SHP77 (cell line): ENCODE results near the gene ITGA1.
"Not testable (repeated sequence)": the region's sequence is repeated elsewhere in the genome, so short reads cannot be mapped to it uniquely, and the experiment has no call there.

Experiments used
- DNase-seq, 2 experiments: peaks; one replicate each; lab custom pipeline; 2025; lab: John Stamatoyannopoulos, UW

Gene ITGA1

GRCh38 chr5:52956915-52957747 is 169.4 kb downstream of the ITGA1 start:
- DNase-seq: no peak

GRCh38 chr5:52961274-52961681 is 173.6 kb downstream of the ITGA1 start:
- no peak for DNase-seq

- no peak for DNase-seq
These were observed 175.9 kb downstream of the ITGA1 start for GRCh38 chr5:52963636-52964035.

GRCh38 chr5:52964138-52964537 is 176.4 kb downstream of the ITGA1 start:
- DNase-seq: no peak

DNA sequence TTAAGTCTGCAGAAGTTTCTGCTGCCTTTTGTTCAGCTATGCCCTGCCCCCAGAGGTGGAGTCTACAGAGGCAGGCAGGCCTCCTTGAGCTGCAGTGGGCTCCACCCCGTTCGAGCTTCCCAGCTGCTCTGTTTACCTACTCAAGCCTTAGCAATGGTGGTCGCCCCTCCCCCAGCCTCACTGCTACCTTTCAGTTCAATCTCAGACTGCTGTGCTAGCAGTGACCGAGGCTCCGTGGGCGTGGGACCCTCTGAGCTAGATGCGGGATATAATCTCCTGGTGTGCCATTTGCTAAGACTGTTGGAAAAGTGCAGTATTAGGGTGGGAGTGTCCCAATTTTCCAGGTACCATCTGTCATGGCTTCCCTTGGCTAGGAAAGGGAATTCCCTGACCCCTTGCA is 188.4 kb downstream of the ITGA1 start:
- DNase-seq: not testable (repeated sequence)

DNA sequence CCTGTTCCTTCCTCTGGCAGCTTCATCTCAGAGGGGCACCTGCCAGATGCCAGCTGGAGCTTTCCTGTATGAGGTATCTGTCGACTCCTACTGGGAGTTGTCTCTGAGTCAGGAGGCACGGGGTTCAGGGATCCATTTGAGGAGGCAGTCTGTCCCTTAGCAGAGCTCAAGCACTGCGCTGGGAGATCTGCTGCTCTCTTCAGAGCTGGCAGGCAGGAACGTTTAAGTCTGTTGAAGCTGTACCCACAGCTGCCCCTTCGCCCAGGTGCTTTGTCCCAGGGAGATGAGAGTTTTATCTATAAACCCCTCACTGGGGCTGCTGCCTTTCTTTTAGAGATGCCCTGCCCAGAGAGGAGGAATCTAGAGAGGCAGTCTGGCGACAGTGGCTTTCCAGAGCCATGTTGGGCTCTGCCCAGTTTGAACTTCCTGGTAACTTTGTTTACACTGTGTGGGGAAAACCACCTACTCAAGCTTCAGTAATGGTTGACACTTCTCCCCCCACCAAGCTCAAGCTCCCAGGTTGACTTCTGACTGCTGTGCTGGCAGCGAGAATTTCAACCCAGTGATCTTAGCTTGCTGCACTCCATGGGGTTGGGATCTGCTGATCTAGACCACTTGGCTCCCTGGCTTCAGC is 189.7 kb downstream of the ITGA1 start:
- no peak for DNase-seq

GRCh38 chr5:52981507-52981906 is 193.8 kb downstream of the ITGA1 start:
- no peak for DNase-seq

GRCh38 chr5:52983731-52984636 is 196.3 kb downstream of the ITGA1 start:
- no peak for DNase-seq

DNA sequence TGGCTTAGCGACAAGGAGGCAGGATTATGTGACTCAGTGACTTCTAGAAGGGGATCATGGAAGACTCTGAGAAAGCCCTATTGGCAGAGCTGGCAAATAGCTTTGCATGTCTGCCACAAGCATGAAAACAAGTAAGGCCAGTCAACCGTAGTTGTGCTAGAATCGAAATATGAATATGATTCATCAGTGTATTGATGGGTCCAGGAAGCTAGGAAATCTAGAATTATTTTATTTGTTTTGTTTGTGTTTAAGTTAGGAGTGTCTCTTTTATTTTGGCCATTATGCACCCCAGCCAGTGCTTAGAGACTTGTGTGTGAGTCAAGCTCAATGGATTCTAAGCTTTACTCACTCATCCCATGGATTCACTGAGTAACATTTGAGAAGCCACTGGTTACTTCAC is 197.6 kb downstream of the ITGA1 start:
- DNase-seq: no peak

- DNase-seq: no peak
These were observed 200.1 kb downstream of the ITGA1 start for GRCh38 chr5:52987711-52988331.

GRCh38 chr5:52988335-52989024 is 200.8 kb downstream of the ITGA1 start:
- no peak for DNase-seq

DNA sequence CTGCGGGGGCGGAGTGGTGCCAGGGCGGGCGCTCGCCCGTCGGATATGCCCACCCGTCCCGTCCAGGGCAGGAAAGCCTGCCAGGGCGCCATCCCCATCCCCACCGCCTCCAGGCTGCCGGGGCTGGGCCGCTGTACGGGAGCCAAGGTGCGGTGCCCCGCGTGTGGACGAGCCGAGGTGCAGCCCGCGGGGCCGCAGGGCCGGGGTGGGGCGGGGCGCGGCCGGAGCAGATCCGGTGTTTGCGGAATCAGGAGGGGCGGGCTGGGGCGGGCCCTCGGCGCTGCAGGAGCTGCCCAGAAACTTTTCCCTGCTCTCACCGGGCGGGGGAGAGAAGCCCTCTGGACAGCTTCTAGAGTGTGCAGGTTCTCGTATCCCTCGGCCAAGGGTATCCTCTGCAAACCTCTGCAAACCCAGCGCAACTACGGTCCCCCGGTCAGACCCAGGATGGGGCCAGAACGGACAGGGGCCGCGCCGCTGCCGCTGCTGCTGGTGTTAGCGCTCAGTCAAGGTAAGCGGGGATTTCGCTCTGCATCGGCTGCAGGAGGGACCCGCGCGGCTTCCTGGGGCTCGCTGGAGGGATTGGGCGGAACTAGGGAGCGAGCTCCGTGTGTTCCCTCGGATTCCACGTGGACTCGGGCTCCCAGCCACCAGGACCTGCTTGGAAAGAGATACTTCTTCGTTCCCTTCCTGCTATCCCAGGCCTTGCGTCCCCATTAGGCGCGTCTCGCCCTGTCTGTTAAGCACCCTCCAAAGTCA is 201.5 kb downstream of the ITGA1 start, which contains the start of gene ITGA2:
TSS of gene ITGA2 (plus strand) at position 328 of the 756 bp plus-strand sequence. CDS start at position 445, 117 bp downstream.
- no peak for DNase-seq

DNA sequence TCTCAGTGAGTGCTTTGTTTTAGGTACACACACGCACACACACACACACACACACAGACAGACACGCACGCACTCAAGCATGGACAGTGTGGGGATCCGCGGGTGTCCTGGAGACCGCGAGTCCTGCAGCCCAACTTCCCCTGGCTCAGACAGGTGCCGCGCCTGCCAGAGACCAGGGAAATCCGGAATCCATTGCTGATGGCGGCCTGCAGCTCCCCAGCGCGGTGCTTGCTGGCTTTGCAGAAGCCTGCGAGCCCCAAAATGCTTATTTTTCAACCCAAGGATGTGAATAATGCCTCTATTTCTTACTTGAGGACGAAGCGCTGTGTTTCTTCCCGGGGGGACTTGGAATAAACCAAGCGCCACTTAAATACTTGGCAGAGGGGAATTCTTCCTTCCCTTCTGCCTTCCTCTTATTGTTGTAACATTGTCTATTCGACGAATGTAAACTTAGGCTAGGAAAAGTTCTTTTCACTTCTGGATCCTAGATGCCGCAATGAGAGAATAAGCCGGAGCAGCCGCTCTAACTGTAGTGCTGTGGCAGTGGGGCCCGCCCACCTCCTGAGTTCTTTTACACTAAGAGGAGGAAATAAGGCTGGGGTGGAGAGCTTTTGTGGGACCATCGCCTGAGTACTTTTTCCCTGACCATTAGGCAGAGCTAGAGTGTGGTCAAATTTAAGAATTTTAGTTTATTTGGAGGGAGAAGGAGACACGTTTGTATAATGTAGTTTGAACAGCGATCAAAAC is 202.2 kb downstream of the ITGA1 start:
- no peak for DNase-seq

DNA sequence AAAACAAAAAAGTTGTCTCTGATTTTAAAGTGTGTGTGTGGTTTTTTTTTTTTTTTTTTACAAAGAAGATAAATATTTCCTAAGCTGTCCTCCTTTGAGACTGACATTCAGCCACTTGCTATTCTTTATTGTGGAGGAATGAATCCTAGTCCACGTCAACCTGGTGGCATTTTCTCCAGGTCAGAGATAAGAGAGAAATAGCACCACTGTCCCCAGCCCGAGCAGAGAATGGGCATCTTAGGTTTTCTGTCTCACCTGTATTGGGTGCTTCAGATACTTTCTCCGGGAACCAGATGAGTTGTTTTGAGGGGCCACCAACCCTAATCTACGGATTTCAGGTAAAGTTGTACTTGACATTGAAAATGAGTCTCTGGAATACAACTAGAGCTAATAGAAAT is 202.8 kb downstream of the ITGA1 start:
- no peak for DNase-seq

- no peak for DNase-seq
These were observed 205.7 kb downstream of the ITGA1 start for GRCh38 chr5:52993367-52993766.

DNA sequence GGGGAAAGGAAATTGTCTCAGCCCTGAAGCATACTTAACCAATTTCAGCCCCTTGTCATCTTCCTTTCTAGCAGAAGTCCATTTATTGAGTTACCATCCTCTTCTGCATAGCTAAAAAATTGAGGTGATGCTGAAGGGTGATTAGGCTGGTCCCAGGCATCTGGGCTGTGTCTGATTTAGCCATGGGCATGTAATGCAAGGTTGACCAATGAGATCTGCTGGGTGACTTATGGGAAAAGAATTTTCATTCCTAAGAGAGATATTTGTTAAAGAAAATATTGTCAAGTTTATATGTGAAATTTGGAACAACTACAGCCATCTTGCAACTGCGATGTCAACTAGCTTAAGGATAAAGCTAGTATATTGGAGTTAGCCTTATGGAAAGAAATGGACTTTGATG is 206.6 kb downstream of the ITGA1 start:
- DNase-seq: no peak

- DNase-seq: no peak
These were observed 207.4 kb downstream of the ITGA1 start for GRCh38 chr5:52995095-52995494.

DNA sequence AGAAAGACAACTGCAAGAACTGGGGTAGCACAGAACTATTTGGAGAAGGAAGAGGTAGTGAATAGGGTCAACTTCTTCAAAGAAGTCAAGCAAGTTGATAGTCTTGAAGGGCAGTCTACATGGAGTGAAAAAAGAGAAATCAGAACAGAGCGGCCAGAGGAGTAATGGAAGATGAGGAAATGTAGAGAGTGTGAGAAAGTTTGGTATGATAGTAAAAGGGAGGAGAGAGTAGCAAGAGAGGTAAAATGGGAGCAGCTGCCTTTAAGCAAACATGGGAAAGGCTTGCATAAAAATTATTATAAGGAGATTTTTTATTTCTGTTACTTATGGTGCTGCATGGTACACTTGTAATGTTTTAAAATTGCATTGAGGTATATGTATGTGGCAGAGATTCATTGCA is 208.2 kb downstream of the ITGA1 start:
- no peak for DNase-seq

GRCh38 chr5:52996979-52997378 is 209.3 kb downstream of the ITGA1 start:
- DNase-seq: no peak

GRCh38 chr5:52997424-52997823 is 209.7 kb downstream of the ITGA1 start:
- no peak for DNase-seq
